NCI-H2227 (cell line): Measurements from ENCODE around the gene MRPS27.
A peak's percentile ranks its signal among the peaks of the same experiment; 100 is the strongest.

Experiments
- DNase-seq: peaks from one replicate; lab custom pipeline; 2025; ENCODE audit not compliant: unreplicated experiment; lab: John Stamatoyannopoulos, UW

Gene MRPS27

GRCh38 chr5:72266862-72267261, 53.2 kb downstream of the MRPS27 start:
- no peak for DNase-seq

- DNase-seq, result no peak
Observed at GRCh38 chr5:72265032-72265877, 54.8 kb downstream of the MRPS27 start.

- no peak for DNase-seq
Observed at GRCh38 chr5:72256536-72256935, 63.5 kb downstream of the MRPS27 start.

GRCh38 chr5:72255670-72256069, 64.4 kb downstream of the MRPS27 start:
- no peak for DNase-seq

GRCh38 chr5:72255237-72255636, 64.8 kb downstream of the MRPS27 start:
- no peak for DNase-seq

GRCh38 chr5:72252574-72253155, 67.4 kb downstream of the MRPS27 start:
- no peak for DNase-seq

GRCh38 chr5:72252008-72252407, 68.0 kb downstream of the MRPS27 start:
- no peak for DNase-seq

GRCh38 chr5:72251386-72251785, 68.7 kb downstream of the MRPS27 start:
- DNase-seq, result no peak

GRCh38 chr5:72248410-72248981, 71.5 kb downstream of the MRPS27 start:
- no peak for DNase-seq

- DNase-seq, result no peak
Observed at GRCh38 chr5:72246954-72247442, 73.0 kb downstream of the MRPS27 start.

GRCh38 chr5:72245951-72246532, 74.0 kb downstream of the MRPS27 start:
- peak; percentile 33 for DNase-seq

GRCh38 chr5:72245546-72245945, 74.5 kb downstream of the MRPS27 start:
- DNase-seq, result no peak

- peak; percentile 33 for DNase-seq
Observed at GRCh38 chr5:72244862-72245371, 75.1 kb downstream of the MRPS27 start.

GRCh38 chr5:72243706-72244105, 76.3 kb downstream of the MRPS27 start:
- DNase-seq, result no peak

- DNase-seq, result peak; percentile 15
Observed at GRCh38 chr5:72242796-72243475, 77.1 kb downstream of the MRPS27 start.

- DNase-seq, result peak; percentile 30
Observed at GRCh38 chr5:72241346-72242003, 78.6 kb downstream of the MRPS27 start.

- DNase-seq, result no peak
Observed at GRCh38 chr5:72238712-72239445, 81.2 kb downstream of the MRPS27 start.

- no peak for DNase-seq
Observed at GRCh38 chr5:72237879-72238278, 82.2 kb downstream of the MRPS27 start.

- DNase-seq, result no peak
Observed at GRCh38 chr5:72237415-72237814, 82.6 kb downstream of the MRPS27 start.

GRCh38 chr5:72235725-72236124, 84.3 kb downstream of the MRPS27 start:
- DNase-seq, result no peak
